Tibial artery (tissue), 4 donors: Measurements from ENCODE around the gene SUSD2.

Experiments
- DNase-seq, 2 donors: peaks; one replicate each; pipeline ENCODE4 v3.0.0-alpha.2; 2019
- H3K27ac ChIP-seq, 2 donors: fragments of 200-600 bp; sonication (generic) in 1 of 2; 1 replicate in 1 of 2; 2 replicates in 1 of 2; pipeline ENCODE4 v1.5.1; 2018 to 2019; ENCODE audit warnings: mild to moderate bottlenecking in 1 of 2
- H3K27me3 ChIP-seq, 2 donors: fragments of 200-600 bp; sonication (generic) in 1 of 2; one replicate each; pipeline versions ENCODE4 v1.5.1 to v1.6.0; 2016 to 2019
- H3K36me3 ChIP-seq, 3 donors: fragments of 200-600 bp; sonication (generic) in 2 of 3; one replicate each; pipeline ENCODE4 v1.5.1; 2016 to 2019; ENCODE audit warnings: mild to moderate bottlenecking in 2 of 3
- H3K4me1 ChIP-seq, 4 donors: fragments of 200-600 bp; sonication (generic) in 2 of 4; 1 replicate in 3 of 4; 2 replicates in 1 of 4; pipeline ENCODE4 v1.5.1; 2016 to 2019
- H3K4me3 ChIP-seq, 2 donors: fragments of 200-600 bp; sonication (generic) in 1 of 2; 1 replicate in 1 of 2; 2 replicates in 1 of 2; pipeline ENCODE4 v1.5.1; 2018 to 2019; ENCODE audit warnings: mild to moderate bottlenecking in 2 of 2
- H3K9me3 ChIP-seq, 3 donors: fragments of 200-600 bp; sonication (generic) in 1 of 3; one replicate each; pipeline ENCODE4 v1.5.1; 2016 to 2019
- CTCF ChIP-seq, 2 experiments: fragments of 200-600 bp in 1 of 2; fragments of 450-650 bp in 1 of 2; IDR thresholded peaks; one replicate each; pipeline ENCODE4 v1.5.1; 2017 to 2019; ENCODE audit warnings: antibody characterized with exemption in 2 of 2, mild to moderate bottlenecking in 1 of 2, moderate library complexity in 1 of 2
- intact Hi-C: fragments of 100-400 bp; cut with DNase I; formaldehyde crosslinking; loops from one replicate; pipeline ENCODE4 v1.15.0; 2023; ENCODE audit warnings: low total_unique reads

Gene SUSD2

GRCh38 chr22:24219750-24220149 is 38.5 kb downstream of the SUSD2 start:
- no peak for DNase-seq
- Histone ChIP-seq H3K4me1 (no peaks in the 10 kb centered on the region), H3K36me3 (peaks cover 6 to 33% (median 21%) of the 10 kb centered on the region in 3 donors), H3K4me3 (no peak overlapping the region), H3K27me3 (no peaks in the 10 kb centered on the region), H3K27ac (no peak overlapping the region), H3K9me3 (peaks cover 0 to 4% (median 3%) of the 10 kb centered on the region in 3 donors)
- intact Hi-C loops = loop anchor here (10.0 kb wide), 1 partner anchor 1685 kb away; no protein-coding TSS in a partner anchor
- no peak for TF ChIP-seq CTCF (IDR thresholded peaks at IDR 0.05)

- intact Hi-C loops = no loop called here
- H3K27ac ChIP-seq = no peak overlapping the region
- H3K4me3 ChIP-seq = no peak overlapping the region
- H3K9me3 ChIP-seq = peaks cover 0 to 7% (median 5%) of the 10 kb centered on the region in 3 donors
- H3K4me1 ChIP-seq = no peaks in the 10 kb centered on the region
- no peak for DNase-seq
- no peak for TF ChIP-seq CTCF (IDR thresholded peaks at IDR 0.05)
- no peaks in the 10 kb centered on the region for H3K27me3 ChIP-seq
- peaks cover 17 to 57% (median 48%) of the 10 kb centered on the region in 3 donors for H3K36me3 ChIP-seq
Measured at GRCh38 chr22:24224468-24224867, 43.2 kb downstream of the SUSD2 start.

- H3K27ac ChIP-seq = no peak overlapping the region
- H3K4me3 ChIP-seq = no peak overlapping the region
- no peak for TF ChIP-seq CTCF (IDR thresholded peaks at IDR 0.05)
- peaks cover 0 to 7% (median 5%) of the 10 kb centered on the region in 3 donors for H3K9me3 ChIP-seq
- DNase-seq = no peak
- peaks cover 17 to 50% (median 42%) of the 10 kb centered on the region in 3 donors for H3K36me3 ChIP-seq
- H3K4me1 ChIP-seq = no peaks in the 10 kb centered on the region
- intact Hi-C loops = no loop called here
- no peaks in the 10 kb centered on the region for H3K27me3 ChIP-seq
Measured at GRCh38 chr22:24225044-24225601, 43.8 kb downstream of the SUSD2 start.

- no peak for DNase-seq
- no peak overlapping the region for H3K27ac ChIP-seq
- no peaks in the 10 kb centered on the region for H3K27me3 ChIP-seq
- H3K4me3 ChIP-seq = no peak overlapping the region
- H3K4me1 ChIP-seq = no peaks in the 10 kb centered on the region
- peaks cover 17 to 46% (median 36%) of the 10 kb centered on the region in 3 donors for H3K36me3 ChIP-seq
- H3K9me3 ChIP-seq = peaks cover 0 to 7% (median 5%) of the 10 kb centered on the region in 3 donors
- intact Hi-C loops = no loop called here
- no peak for TF ChIP-seq CTCF (IDR thresholded peaks at IDR 0.05)
Measured at GRCh38 chr22:24225951-24226350, 44.7 kb downstream of the SUSD2 start.

GRCh38 chr22:24230911-24231656 is 49.8 kb downstream of the SUSD2 start:
- no peaks in the 10 kb centered on the region for H3K9me3 ChIP-seq
- no peak overlapping the region for H3K4me3 ChIP-seq
- H3K36me3 ChIP-seq = peaks cover 0 to 33% (median 14%) of the 10 kb centered on the region in 3 donors
- no peaks in the 10 kb centered on the region for H3K4me1 ChIP-seq
- TF ChIP-seq CTCF (IDR thresholded peaks at IDR 0.05) = no peak
- H3K27me3 ChIP-seq = no peaks in the 10 kb centered on the region
- intact Hi-C loops = no loop called here
- no peak overlapping the region for H3K27ac ChIP-seq
- DNase-seq = peak in 1 of 2 donors; percentile 69
